Measurements from ENCODE around the gene CHST12. TPM values are rescaled to one million over a fixed set of nuclear protein-coding genes. Genes with fewer than 3 reads are reported as not detected.

The CHST12 gene
- total and polyA plus RNA-seq, 2 experiments from 2014 or later, result 7.2 to 21.5 TPM

- Histone ChIP-seq H3K4me2 (no peak overlapping the region), H4K20me1 (ENCODE audit: insufficient read depth, poor library complexity, severe bottlenecking) (no peaks in the 10 kb centered on the region), H3K27ac (no peak overlapping the region), H3K27me3 (no peaks in the 10 kb centered on the region), H3K9me2 (replicated peaks; ENCODE audit: insufficient read depth) (no peaks in the 10 kb centered on the region), H3K79me2 (no peaks in the 10 kb centered on the region), H3K36me3 (replicated peaks; ENCODE audit: insufficient read depth, low read depth) (no peaks in the 10 kb centered on the region), H3K4me1 (ENCODE audit: insufficient read depth) (no peaks in the 10 kb centered on the region), H2AFZ (no peak overlapping the region), H3K4me3 (no peak overlapping the region), H3K9me3 (ENCODE audit: low read depth) (no peaks in the 10 kb centered on the region)
- DNase-seq (ENCODE audit: low spot score), result no peak
- 84% methylated on average over 15 of the region's 15 CpGs for WGBS (ENCODE audit: low lambda C conversion rate, missing lambda C conversion rate)
- TF ChIP-seq EZH2phosphoT487 (IDR thresholded peaks at IDR 0.05; ENCODE audit: low read depth, severe bottlenecking, unreplicated experiment) (no peak), EZH2 (IDR thresholded peaks at IDR 0.05; ENCODE audit: borderline replicate concordance) (no peak), CTCF (IDR thresholded peaks at IDR 0.05; ENCODE audit: poor library complexity) (no peak)
Observed at GRCh38 chr7:2461268-2462026, 58.0 kb downstream of the CHST12 start.

DNA sequence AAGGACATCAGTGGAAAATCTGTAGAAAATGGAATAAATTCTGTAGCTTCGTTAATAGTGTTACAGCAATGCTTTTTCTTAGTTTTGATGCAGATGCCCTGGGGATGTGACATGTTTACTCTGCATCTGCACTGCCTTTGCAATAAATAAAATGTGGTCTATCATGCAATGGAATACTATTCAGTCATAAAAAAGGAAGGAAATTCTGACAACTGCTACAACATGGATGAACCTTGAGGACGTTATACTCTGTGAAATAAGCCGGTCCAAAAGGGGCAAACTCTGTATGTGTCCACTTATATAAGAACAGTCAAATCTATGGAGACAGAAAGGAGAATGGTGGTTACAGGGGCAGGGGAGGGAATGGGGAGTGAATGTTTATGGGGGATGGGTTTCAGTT, 59.3 kb downstream of the CHST12 start:
- no peak for DNase-seq (ENCODE audit: low spot score)
- no peak for TF ChIP-seq EZH2phosphoT487 (IDR thresholded peaks at IDR 0.05; ENCODE audit: low read depth, severe bottlenecking, unreplicated experiment)
- TF ChIP-seq EZH2 (IDR thresholded peaks at IDR 0.05; ENCODE audit: borderline replicate concordance), result no peak
- TF ChIP-seq CTCF (IDR thresholded peaks at IDR 0.05; ENCODE audit: poor library complexity), result no peak

GRCh38 chr7:2465928-2466327, 62.5 kb downstream of the CHST12 start:
- H2AFZ ChIP-seq, result no peak overlapping the region
- no peaks in the 10 kb centered on the region for H3K36me3 ChIP-seq (replicated peaks; ENCODE audit: insufficient read depth, low read depth)
- H3K79me2 ChIP-seq, result no peaks in the 10 kb centered on the region
- H3K4me1 ChIP-seq (ENCODE audit: insufficient read depth), result no peaks in the 10 kb centered on the region
- H4K20me1 ChIP-seq (ENCODE audit: insufficient read depth, poor library complexity, severe bottlenecking), result no peaks in the 10 kb centered on the region
- H3K27ac ChIP-seq, result no peak overlapping the region
- no peaks in the 10 kb centered on the region for H3K9me3 ChIP-seq (ENCODE audit: low read depth)
- 75% methylated on average over 12 of the region's 12 CpGs for WGBS (ENCODE audit: low lambda C conversion rate, missing lambda C conversion rate)
- H3K4me2 ChIP-seq, result no peak overlapping the region
- no peak for TF ChIP-seq CTCF (IDR thresholded peaks at IDR 0.05; ENCODE audit: poor library complexity)
- TF ChIP-seq EZH2 (IDR thresholded peaks at IDR 0.05; ENCODE audit: borderline replicate concordance), result no peak
- no peak for TF ChIP-seq EZH2phosphoT487 (IDR thresholded peaks at IDR 0.05; ENCODE audit: low read depth, severe bottlenecking, unreplicated experiment)
- no peak for DNase-seq (ENCODE audit: low spot score)
- H3K27me3 ChIP-seq, result no peaks in the 10 kb centered on the region
- H3K9me2 ChIP-seq (replicated peaks; ENCODE audit: insufficient read depth), result no peaks in the 10 kb centered on the region
- no peak overlapping the region for H3K4me3 ChIP-seq

More for the DNA sequence above, 59.3 kb downstream of the CHST12 start:
- H3K9me2 ChIP-seq (replicated peaks; ENCODE audit: insufficient read depth), result no peaks in the 10 kb centered on the region
- no peaks in the 10 kb centered on the region for H4K20me1 ChIP-seq (ENCODE audit: insufficient read depth, poor library complexity, severe bottlenecking)
- H3K9me3 ChIP-seq (ENCODE audit: low read depth), result no peaks in the 10 kb centered on the region
- no peaks in the 10 kb centered on the region for H3K4me1 ChIP-seq (ENCODE audit: insufficient read depth)
- no peaks in the 10 kb centered on the region for H3K79me2 ChIP-seq
- H2AFZ ChIP-seq, result no peak overlapping the region
- no peak overlapping the region for H3K4me2 ChIP-seq
- no peak overlapping the region for H3K27ac ChIP-seq
- H3K4me3 ChIP-seq, result no peak overlapping the region
- H3K36me3 ChIP-seq (replicated peaks; ENCODE audit: insufficient read depth, low read depth), result no peaks in the 10 kb centered on the region
- H3K27me3 ChIP-seq, result no peaks in the 10 kb centered on the region
- 97% methylated on average over 3 of the region's 3 CpGs for WGBS (ENCODE audit: low lambda C conversion rate, missing lambda C conversion rate)

Measured in hepatocyte (in vitro differentiated cells).